GM23338 (cell line): Measurements from ENCODE around the gene FGD3. TPM values are rescaled to one million over a fixed set of nuclear protein-coding genes. Genes with fewer than 3 reads are reported as not detected.

Source experiments
- ATAC-seq: fragments of 200-7000 bp; cut with Tn5 transposase; 3 replicates; pipeline ENCODE4 v1.9.1; 2020
- DNase-seq: peaks from one replicate; pipeline ENCODE4 v3.0.0-alpha.2; 2015; ENCODE audit warnings: low spot score
- H2AFZ ChIP-seq: fragments of 200-600 bp; sonication (generic); 2 replicates; pipeline ENCODE4 v1.8.0; 2016; ENCODE audit warnings: antibody characterized with exemption, mild to moderate bottlenecking, moderate library complexity
- H3F3A ChIP-seq: fragments of 200-600 bp; sonication (generic); replicated peaks from 2 replicates; pipeline ENCODE4 v1.8.0; 2017; ENCODE audit warnings: antibody characterized with exemption, mixed run types, low read depth
- H3K27ac ChIP-seq: fragments of 200-600 bp; sonication (generic); 2 replicates; pipeline ENCODE4 v1.6.1; 2016; ENCODE audit warnings: low read depth
- H3K27me3 ChIP-seq: fragments of 200-600 bp; sonication (generic); 2 replicates; pipeline ENCODE4 v1.8.0; 2016; ENCODE audit warnings: mild to moderate bottlenecking, mixed run types, moderate library complexity; ENCODE audit not compliant: insufficient read depth
- H3K36me3 ChIP-seq: fragments of 200-600 bp; sonication (generic); 2 replicates; pipeline ENCODE4 v1.8.0; 2016; ENCODE audit warnings: mild to moderate bottlenecking; ENCODE audit not compliant: insufficient read depth
- H3K4me1 ChIP-seq: fragments of 200-600 bp; sonication (generic); 2 replicates; pipeline ENCODE4 v1.8.0; 2016; ENCODE audit warnings: mild to moderate bottlenecking, moderate library complexity; ENCODE audit not compliant: insufficient read depth
- H3K4me2 ChIP-seq: fragments of 200-600 bp; sonication (generic); 2 replicates; pipeline ENCODE4 v1.7.1; 2017; ENCODE audit warnings: mixed run types
- H3K4me3 ChIP-seq: fragments of 200-600 bp; sonication (generic); 2 replicates; pipeline ENCODE4 v1.6.1; 2016; ENCODE audit warnings: mixed run types
- H3K79me2 ChIP-seq: fragments of 200-600 bp; sonication (generic); replicated peaks from 2 replicates; pipeline ENCODE4 v1.8.0; 2017; ENCODE audit warnings: mild to moderate bottlenecking; ENCODE audit not compliant: insufficient read depth
- H3K9me2 ChIP-seq: fragments of 200-600 bp; sonication (generic); 2 replicates; pipeline ENCODE4 v1.8.0; 2017; ENCODE audit not compliant: insufficient read depth
- H4K20me1 ChIP-seq: fragments of 200-600 bp; sonication (generic); replicated peaks from 2 replicates; pipeline ENCODE4 v1.8.0; 2017; ENCODE audit warnings: mild to moderate bottlenecking; ENCODE audit not compliant: insufficient read depth
- H3K27ac Mint-ChIP-seq: 2 replicates; pipeline ENCODE4 v1.8.0; 2020; ENCODE audit warnings: inconsistent platforms, mild to moderate bottlenecking, moderate library complexity, mixed read lengths
- H3K27me3 Mint-ChIP-seq: 3 replicates; pipeline ENCODE4 v1.8.0; 2022; ENCODE audit warnings: low read depth, mild to moderate bottlenecking, moderate library complexity, mixed read lengths, inconsistent platforms; ENCODE audit not compliant: insufficient read depth, poor library complexity
- H3K36me3 Mint-ChIP-seq: 3 replicates; pipeline ENCODE4 v1.8.0; 2021; ENCODE audit warnings: low read depth, mild to moderate bottlenecking, inconsistent platforms, moderate library complexity, mixed read lengths
- H3K4me1 Mint-ChIP-seq: 3 replicates; pipeline ENCODE4 v1.8.0; 2020; ENCODE audit warnings: mild to moderate bottlenecking, inconsistent platforms, mixed read lengths
- H3K4me3 Mint-ChIP-seq: 3 replicates; pipeline ENCODE4 v1.8.0; 2021; ENCODE audit warnings: moderate library complexity, mild to moderate bottlenecking, inconsistent platforms, mixed read lengths
- H3K9me3 Mint-ChIP-seq: 3 replicates; pipeline ENCODE4 v1.8.0; 2020; ENCODE audit warnings: moderate library complexity, mild to moderate bottlenecking, inconsistent platforms, mixed read lengths
- CREB1 ChIP-seq: fragments of 250-450 bp; sonication (Bioruptor Pico); IDR thresholded peaks from 2 replicates; pipeline ENCODE4 v1.5.0; 2020; ENCODE audit warnings: low read depth, mild to moderate bottlenecking, moderate library complexity
- CTCF ChIP-seq, 2 experiments: fragments of 200-600 bp in 1 of 2; sonication (generic) in 1 of 2; conservative IDR thresholded peaks; 2 replicates each; pipeline versions ENCODE4 v1.5.1 to v1.6.1; 2016 to 2017; ENCODE audit warnings: antibody characterized with exemption in 2 of 2, low read depth in 2 of 2, mild to moderate bottlenecking in 2 of 2, moderate library complexity in 1 of 2
- ETS1 ChIP-seq: IDR thresholded peaks from 2 replicates; pipeline ENCODE4 v1.6.1; 2016; ENCODE audit warnings: antibody characterized with exemption
- REST ChIP-seq: IDR thresholded peaks from one replicate; pipeline ENCODE4 v1.6.1; 2018; ENCODE audit warnings: antibody characterized with exemption; ENCODE audit not compliant: unreplicated experiment
- STAT1 ChIP-seq: IDR thresholded peaks from one replicate; pipeline ENCODE4 v1.6.1; 2016; ENCODE audit warnings: antibody characterized with exemption; ENCODE audit not compliant: unreplicated experiment
- ZNF114 ChIP-seq: fragments of 250-450 bp; sonication (Bioruptor Pico); IDR thresholded peaks from 2 replicates; pipeline ENCODE4 v1.5.0; 2020; ENCODE audit warnings: mild to moderate bottlenecking, moderate library complexity
- ZNF331 ChIP-seq: fragments of 250-450 bp; sonication (Bioruptor Pico); IDR thresholded peaks from 2 replicates; pipeline ENCODE4 v1.5.0; 2020; ENCODE audit warnings: low read depth, mild to moderate bottlenecking, moderate library complexity
- polyA plus RNA-seq: library from polyadenylated mRNA; unstranded; fragments of >200 nt; fragmentation: Nextera tagmentation; extraction: Ambion mirVana; gene quantifications from 2 replicates; pipeline ENCODE4 v1.2.1, GENCODE V29; 2016
- total RNA-seq: library from RNA; depleted of rRNA; stranded (reverse); fragments of >200 nt; shearing (Covaris generic); gene quantifications from 2 replicates; pipeline ENCODE4 v1.2.3, GENCODE V29; 2014

Gene FGD3
- total and polyA plus RNA-seq, 2 experiments from 2014 or later: 0.95 to 1.7 TPM

- TF ChIP-seq ZNF331 (no peak), CTCF (conservative IDR thresholded peaks at IDR 0.05; ENCODE audit: low read depth in 2 of 2) (peak in 1 of 2 experiments; percentile 59; a peak in 3 of 4 replicates), REST (no peak)
- Histone ChIP-seq H3K27ac (no peak overlapping the region), H4K20me1 (no peaks in the 10 kb centered on the region), H3K4me2 (no peak overlapping the region; the same call in 1 of the 2 replicates), H3F3A (0 out of 2 replicates have a peak, but pooled peaks cover 5% of the 10 kb centered on the region), H3K79me2 (no peaks in the 10 kb centered on the region), H2AFZ (no peak overlapping the region), H3K27me3 (peaks cover 4% of the 10 kb centered on the region), H3K4me1 (peaks cover 20% of the 10 kb centered on the region; the same call in 1 of the 2 replicates), H3K4me3 (no peak overlapping the region), H3K9me2 (no peaks in the 10 kb centered on the region), H3K36me3 (no peaks in the 10 kb centered on the region)
- Mint-ChIP-seq H3K27ac (no peak overlapping the region), H3K9me3 (no peaks in the 10 kb centered on the region), H3K27me3 (peaks cover 18% of the 10 kb centered on the region), H3K4me3 (no peak overlapping the region), H3K36me3 (no peaks in the 10 kb centered on the region), H3K4me1 (peaks cover 26% of the 10 kb centered on the region)
- DNase-seq (peak; percentile 72), ATAC-seq (peak; percentile 36)
Observed at GRCh38 chr9:93061791-93062763, 114.8 kb downstream of the FGD3 start.

GRCh38 chr9:93064392-93065134 is 117.2 kb downstream of the FGD3 start:
- Histone ChIP-seq H4K20me1 (no peaks in the 10 kb centered on the region), H3K4me1 (peaks cover 10% of the 10 kb centered on the region; the same call in 1 of the 2 replicates), H3K9me2 (no peaks in the 10 kb centered on the region), H2AFZ (no peak overlapping the region), H3K27me3 (no peaks in the 10 kb centered on the region), H3K27ac (no peak overlapping the region), H3K36me3 (no peaks in the 10 kb centered on the region), H3F3A (0 out of 2 replicates have a peak, but pooled peaks cover under 1% of the 10 kb centered on the region), H3K79me2 (no peaks in the 10 kb centered on the region), H3K4me3 (no peak overlapping the region), H3K4me2 (no peak overlapping the region)
- Mint-ChIP-seq H3K4me1 (peaks cover 15% of the 10 kb centered on the region), H3K4me3 (no peak overlapping the region), H3K27me3 (peaks cover 14% of the 10 kb centered on the region), H3K9me3 (no peaks in the 10 kb centered on the region), H3K36me3 (no peaks in the 10 kb centered on the region), H3K27ac (no peak overlapping the region)
- DNase-seq (no peak), ATAC-seq (no peak)
- TF ChIP-seq ZNF114 (CRISPR knock-in tag) (no peak), ETS1 (no peak), ZNF331 (no peak), STAT1 (no peak), REST (no peak), CTCF (conservative IDR thresholded peaks at IDR 0.05; ENCODE audit: low read depth in 2 of 2) (no peak), CREB1 (CRISPR knock-in tag) (no peak)
